ENCODE results near the gene PNMT.

The PNMT gene

GRCh38 chr17:39631403-39631802 lies 36.9 kb upstream of the PNMT start:
- peaks cover 4% of the 10 kb centered on the region for H3K27me3 ChIP-seq (ENCODE audit: insufficient read depth, low read depth, severe bottlenecking)
- H3K36me3 ChIP-seq: no peaks in the 10 kb centered on the region
- no peak overlapping the region for H3K4me3 ChIP-seq (ENCODE audit: low read depth, low read length)
- no peak for DNase-seq
- TF ChIP-seq CTCF (IDR thresholded peaks at IDR 0.05; ENCODE audit: low read depth, low read length): no peak
- H3K9me3 ChIP-seq (ENCODE audit: severe bottlenecking): no peaks in the 10 kb centered on the region
- no peak overlapping the region; the same call in 1 of the 2 replicates for H3K27ac ChIP-seq

GRCh38 chr17:39632153-39632941 lies 35.9 kb upstream of the PNMT start:
- DNase-seq: peak; percentile 77

GRCh38 chr17:39633570-39634183 lies 34.6 kb upstream of the PNMT start:
- DNase-seq: no peak
- peaks cover 10% of the 10 kb centered on the region for H3K36me3 ChIP-seq
- H3K27me3 ChIP-seq (ENCODE audit: insufficient read depth, low read depth, severe bottlenecking): no peaks in the 10 kb centered on the region
- H3K27ac ChIP-seq: peak overlapping the region; percentile 3
- no peak overlapping the region for H3K4me3 ChIP-seq (ENCODE audit: low read depth, low read length)
- no peaks in the 10 kb centered on the region for H3K9me3 ChIP-seq (ENCODE audit: severe bottlenecking)
- no peak for TF ChIP-seq CTCF (IDR thresholded peaks at IDR 0.05; ENCODE audit: low read depth, low read length)

More at GRCh38 chr17:39632153-39632941, 35.9 kb upstream of the PNMT start:
- Histone ChIP-seq H3K27me3 (ENCODE audit: insufficient read depth, low read depth, severe bottlenecking) (peaks cover 4% of the 10 kb centered on the region), H3K27ac (peak overlapping the region; percentile 75), H3K9me3 (ENCODE audit: severe bottlenecking) (no peaks in the 10 kb centered on the region), H3K4me3 (ENCODE audit: low read depth, low read length) (no peak overlapping the region), H3K36me3 (peaks cover 4% of the 10 kb centered on the region)
- no peak for TF ChIP-seq CTCF (IDR thresholded peaks at IDR 0.05; ENCODE audit: low read depth, low read length)

- peaks cover 11% of the 10 kb centered on the region for H3K36me3 ChIP-seq
- no peaks in the 10 kb centered on the region for H3K27me3 ChIP-seq (ENCODE audit: insufficient read depth, low read depth, severe bottlenecking)
- H3K9me3 ChIP-seq (ENCODE audit: severe bottlenecking): no peaks in the 10 kb centered on the region
- peak overlapping the region; percentile 7 for H3K27ac ChIP-seq
- peak; percentile 55 for TF ChIP-seq CTCF (IDR thresholded peaks at IDR 0.05; ENCODE audit: low read depth, low read length)
- H3K4me3 ChIP-seq (ENCODE audit: low read depth, low read length): no peak overlapping the region
- peak; percentile 44 for DNase-seq
Observed at GRCh38 chr17:39634384-39634871, 33.8 kb upstream of the PNMT start.

- Histone ChIP-seq H3K27me3 (ENCODE audit: insufficient read depth, low read depth, severe bottlenecking) (no peaks in the 10 kb centered on the region), H3K36me3 (peaks cover 20% of the 10 kb centered on the region), H3K4me3 (ENCODE audit: low read depth, low read length) (no peak overlapping the region), H3K9me3 (ENCODE audit: severe bottlenecking) (no peaks in the 10 kb centered on the region), H3K27ac (no peak overlapping the region)
- TF ChIP-seq CTCF (IDR thresholded peaks at IDR 0.05; ENCODE audit: low read depth, low read length): no peak
- DNase-seq: peak; percentile 51
Observed at GRCh38 chr17:39635614-39636176, 32.6 kb upstream of the PNMT start.

All from WERI-Rb-1 (cell line).